ENCODE results near the gene VEGFA. TPM values are rescaled to one million over a fixed set of nuclear protein-coding genes. Genes with fewer than 3 reads are reported as not detected.
A peak's percentile ranks its signal among the peaks of the same experiment; 100 is the strongest.

The VEGFA gene
- total and polyA plus RNA-seq, 2 of the 8 experiments (the other 6 are each of a cell fraction or from before 2014, with no cell fraction given) = 42.2 to 58.5 TPM

DNA sequence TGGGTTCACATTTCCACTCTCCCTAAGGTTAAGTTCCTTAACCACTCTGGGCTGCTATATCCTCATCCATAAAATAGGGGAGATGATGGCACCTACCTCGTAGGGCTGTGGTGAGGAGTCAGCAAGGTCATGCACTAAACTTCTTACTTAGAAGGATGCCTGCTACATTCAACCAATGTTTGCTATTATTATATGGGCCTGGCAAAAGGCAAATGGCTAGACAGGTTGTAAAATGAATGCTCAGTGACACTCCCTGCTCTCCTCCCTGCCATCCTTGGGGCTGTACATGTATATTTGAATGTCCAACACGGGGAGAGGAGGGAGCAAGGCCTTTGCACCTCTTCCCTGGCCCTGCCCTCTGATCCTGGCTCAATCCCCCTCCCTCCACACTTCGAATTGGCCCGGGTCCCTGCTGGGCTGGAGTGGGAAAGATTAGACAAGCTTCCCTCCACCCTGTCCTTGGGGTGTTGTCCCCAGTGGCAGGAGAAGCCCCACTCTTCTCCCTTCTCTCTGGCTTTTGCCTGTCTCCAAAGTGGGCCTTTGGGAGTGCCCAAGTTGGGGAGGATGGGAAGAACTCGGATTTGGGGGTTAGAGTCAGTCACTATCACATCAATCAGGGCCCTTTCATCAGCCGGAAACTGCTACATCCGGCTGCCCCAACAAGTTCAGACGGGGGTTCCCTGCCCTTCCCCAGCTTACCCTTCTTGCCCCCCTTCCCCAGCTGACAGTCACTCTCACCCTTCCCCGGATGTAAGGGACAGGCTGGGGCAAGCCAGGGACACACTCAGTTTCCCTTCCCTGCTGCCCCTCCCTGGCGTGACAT lies 36.3 kb upstream of the VEGFA start:
- Histone ChIP-seq H3K14ac (ENCODE audit: insufficient read length) (no peak overlapping the region), H3K4ac (replicated peaks; ENCODE audit: insufficient read length, low read depth, low read length) (no peak overlapping the region), H3K36me3 (ENCODE audit: control insufficient read depth in 2 of 4, insufficient read depth in 4 of 4, low read length in 3 of 4) (no peaks in the 10 kb centered on the region), H3K4me2 (ENCODE audit: insufficient read depth in 1 of 2, low read depth in 2 of 2, low read length in 2 of 2) (no peak overlapping the region), H2AK5ac (ENCODE audit: low read depth, low read length) (no peak overlapping the region), H4K5ac (ENCODE audit: insufficient read length, low read depth, low read length) (no peak overlapping the region), H3K9me3 (ENCODE audit: insufficient read depth in 2 of 2, low read depth in 1 of 2, low read length in 1 of 2) (no peaks in the 10 kb centered on the region), H4K91ac (replicated peaks; ENCODE audit: insufficient read length, low read length) (no peak overlapping the region), H3K27ac (ENCODE audit: low read depth, low read length) (no peak overlapping the region), H4K8ac (ENCODE audit: extremely low read depth, insufficient read depth, low read length) (peak overlapping the region; percentile 35), H2BK5ac (ENCODE audit: low read depth, low read length) (no peak overlapping the region), H3K9ac (replicated peaks in 1 of 4; ENCODE audit: extremely low read depth in 1 of 4, low read depth in 3 of 4, low read length in 3 of 4) (no peak overlapping the region), H2BK120ac (replicated peaks; ENCODE audit: low read depth, low read length) (no peak overlapping the region), H3K23ac (ENCODE audit: insufficient read length) (no peak overlapping the region), H3K56ac (replicated peaks; ENCODE audit: insufficient read length, low read depth, low read length) (no peak overlapping the region), H3K79me1 (ENCODE audit: low read depth, low read length) (no peaks in the 10 kb centered on the region), H3K4me3 (ENCODE audit: extremely low read depth in 1 of 4, insufficient read depth in 2 of 4, low read depth in 3 of 4, low read length in 4 of 4) (no peak overlapping the region), H3K27me3 (replicated peaks in 1 of 4; ENCODE audit: control insufficient read depth in 3 of 4, extremely low read depth in 1 of 4, insufficient read depth in 3 of 4, low read length in 3 of 4) (no peaks in the 10 kb centered on the region), H2AFZ (ENCODE audit: low read length) (0 out of 2 replicates have a peak overlapping the region, but pooled peaks have one; percentile 13), H2BK15ac (ENCODE audit: low read length) (no peak overlapping the region), H3K4me1 (replicated peaks in 1 of 4; ENCODE audit: control insufficient read depth in 3 of 4, insufficient read depth in 4 of 4, low read length in 3 of 4) (peaks cover 0 to 11% (median under 1%) of the 10 kb centered on the region in 4 experiments; a peak in 3 of 7 replicates), H4K20me1 (replicated peaks in 1 of 2; ENCODE audit: control insufficient read depth in 1 of 2, insufficient read depth in 2 of 2, low read length in 2 of 2) (peaks cover 0 to 3% of the 10 kb centered on the region in 2 experiments), H3K79me2 (ENCODE audit: control insufficient read depth in 1 of 2, insufficient read depth in 2 of 2, low read length in 2 of 2) (no peaks in the 10 kb centered on the region), H3K23me2 (ENCODE audit: low read depth, low read length) (peaks cover 7% of the 10 kb centered on the region; the same call in 1 of the 2 replicates), H3K18ac (ENCODE audit: extremely low read depth, low read length) (no peak overlapping the region; the same call in 1 of the 2 replicates), H2BK12ac (ENCODE audit: low read depth, low read length) (peak overlapping the region; percentile 75; the same call in 1 of the 2 replicates), H2BK20ac (ENCODE audit: low read length) (0 out of 2 replicates have a peak overlapping the region, but pooled peaks have one; percentile 48)
- WGBS, 2 experiments (ENCODE audit: extremely low coverage in 1 of 2, insufficient coverage in 1 of 2, insufficient read length in 1 of 2, insufficient replicate concordance in 2 of 2, low coverage in 1 of 2, low lambda C conversion rate in 2 of 2, missing lambda C conversion rate in 1 of 2) = 79% methylated on average over 7 of the region's 10 CpGs; no CpG with 5 or more reads in 1 of the 2 experiments
- FAIRE-seq (no peak), DNase-seq (ENCODE audit: low read depth in 1 of 2, low spot score in 2 of 2) (no peak)
- POLR2A ChIA-PET (ENCODE audit: partially characterized antibody) = interaction anchor here (1.9 to 2.0 kb wide), 2 partner anchors 11 to 37 kb away, joined by 5 to 6 read pairs; partner anchors contain the start of gene VEGFA
- CTCF ChIA-PET (ENCODE audit: partially characterized antibody) = interaction anchor here (0.9 to 5.1 kb wide), 5 partner anchors 9 to 86 kb away, joined by 3 to 31 read pairs (median 4); no protein-coding TSS in a partner anchor
- TF ChIP-seq YY1 (IDR thresholded peaks at IDR 0.05; ENCODE audit: low read depth, low read length) (no peak), RNF2 (IDR thresholded peaks at IDR 0.05; ENCODE audit: borderline replicate concordance, low read depth, low read length, missing control alignments, poor library complexity, severe bottlenecking) (no peak), SIX5 (IDR thresholded peaks at IDR 0.05; ENCODE audit: low read depth, low read length) (no peak), TCF12 (IDR thresholded peaks at IDR 0.05; ENCODE audit: low read depth, low read length) (no peak), NRF1 (IDR thresholded peaks at IDR 0.05; ENCODE audit: low read depth, low read length) (no peak), SP4 (IDR thresholded peaks at IDR 0.05; ENCODE audit: low read length) (no peak), BRCA1 (IDR thresholded peaks at IDR 0.05; ENCODE audit: low read depth, low read length) (no peak), PHF8 (conservative IDR thresholded peaks at IDR 0.05; ENCODE audit: low read depth, low read length) (no peak), RAD21 (IDR thresholded peaks at IDR 0.05 in 1 of 2, conservative IDR thresholded peaks at IDR 0.05 in 1 of 2; ENCODE audit: low read depth in 2 of 2, low read length in 2 of 2) (no peak), SP2 (IDR thresholded peaks at IDR 0.05; ENCODE audit: low read length) (no peak)
- TF ChIP-seq, protein P1, sequence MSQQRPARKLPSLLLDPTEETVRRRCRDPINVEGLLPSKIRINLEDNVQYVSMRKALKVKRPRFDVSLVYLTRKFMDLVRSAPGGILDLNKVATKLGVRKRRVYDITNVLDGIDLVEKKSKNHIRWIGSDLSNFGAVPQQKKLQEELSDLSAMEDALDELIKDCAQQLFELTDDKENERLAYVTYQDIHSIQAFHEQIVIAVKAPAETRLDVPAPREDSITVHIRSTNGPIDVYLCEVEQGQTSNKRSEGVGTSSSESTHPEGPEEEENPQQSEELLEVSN (IDR thresholded peaks at IDR 0.05) = no peak
